Ovary (tissue), 3 donors: ENCODE data around the gene NEURL3.

Source experiments
- POLR2A ChIP-seq: fragments of 450-650 bp; IDR thresholded peaks from one replicate; pipeline ENCODE4 v1.6.1; 2017; ENCODE audit warnings: antibody characterized with exemption, mild to moderate bottlenecking, moderate library complexity
- TF ChIP-seq, protein P1 (sequence below), 3 donors: fragments of 450-650 bp in 2 of 3; fragments of 200-600 bp in 1 of 3; IDR thresholded peaks; one replicate each; pipeline versions ENCODE4 v1.5.1 to v1.8.0; 2016 to 2022; ENCODE audit warnings: antibody characterized with exemption in 3 of 3, mild to moderate bottlenecking in 1 of 3
- donor health status: DM: no; HTN: no; CAD: no.

DNA sequence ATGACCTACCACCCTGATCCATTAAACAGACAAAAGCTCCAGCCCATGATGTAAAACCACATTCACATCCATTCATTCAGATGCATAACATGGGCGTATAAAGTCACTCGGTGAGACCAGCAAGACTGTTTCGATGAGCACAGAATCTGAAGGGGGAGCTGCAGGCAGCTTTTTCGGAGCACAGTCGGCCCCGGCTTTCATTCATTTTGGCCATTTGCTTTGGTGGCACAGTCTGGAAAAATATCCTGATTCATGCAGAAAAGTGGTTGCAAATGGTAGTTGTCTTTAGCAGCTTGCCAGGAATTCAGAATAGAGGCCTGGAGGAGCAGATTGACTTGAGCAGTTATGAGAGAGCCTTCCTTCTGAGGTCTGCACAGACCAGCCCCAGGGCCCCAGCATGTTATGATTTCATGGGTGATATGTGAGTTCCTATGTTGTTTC, 42.6 kb upstream of the NEURL3 start:
- TF ChIP-seq, protein P1, sequence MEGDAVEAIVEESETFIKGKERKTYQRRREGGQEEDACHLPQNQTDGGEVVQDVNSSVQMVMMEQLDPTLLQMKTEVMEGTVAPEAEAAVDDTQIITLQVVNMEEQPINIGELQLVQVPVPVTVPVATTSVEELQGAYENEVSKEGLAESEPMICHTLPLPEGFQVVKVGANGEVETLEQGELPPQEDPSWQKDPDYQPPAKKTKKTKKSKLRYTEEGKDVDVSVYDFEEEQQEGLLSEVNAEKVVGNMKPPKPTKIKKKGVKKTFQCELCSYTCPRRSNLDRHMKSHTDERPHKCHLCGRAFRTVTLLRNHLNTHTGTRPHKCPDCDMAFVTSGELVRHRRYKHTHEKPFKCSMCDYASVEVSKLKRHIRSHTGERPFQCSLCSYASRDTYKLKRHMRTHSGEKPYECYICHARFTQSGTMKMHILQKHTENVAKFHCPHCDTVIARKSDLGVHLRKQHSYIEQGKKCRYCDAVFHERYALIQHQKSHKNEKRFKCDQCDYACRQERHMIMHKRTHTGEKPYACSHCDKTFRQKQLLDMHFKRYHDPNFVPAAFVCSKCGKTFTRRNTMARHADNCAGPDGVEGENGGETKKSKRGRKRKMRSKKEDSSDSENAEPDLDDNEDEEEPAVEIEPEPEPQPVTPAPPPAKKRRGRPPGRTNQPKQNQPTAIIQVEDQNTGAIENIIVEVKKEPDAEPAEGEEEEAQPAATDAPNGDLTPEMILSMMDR (IDR thresholded peaks at IDR 0.05), result no peak
- no peak for TF ChIP-seq POLR2A
